ENCODE data around the gene JAKMIP1.

JAKMIP1 gene

GRCh38 chr4:6200011-6200921 lies at the start of gene JAKMIP1:
TSS of gene JAKMIP1 (minus strand) at chr4:6200549. CDS start at chr4:6112850, 87,699 bp downstream.
- peak; percentile 28 for DNase-seq (ENCODE audit: low read depth, low spot score)
- no peak for TF ChIP-seq CTCF (IDR thresholded peaks at IDR 0.05; ENCODE audit: low read depth, low read length)
- peak within 1 kb of the TSS; percentile 20 for H3K4me3 ChIP-seq (ENCODE audit: low read depth, low read length)
- in situ Hi-C loops (cut with HindIII; ENCODE audit: low sequenced_read_pairs), result no loop called here

DNA sequence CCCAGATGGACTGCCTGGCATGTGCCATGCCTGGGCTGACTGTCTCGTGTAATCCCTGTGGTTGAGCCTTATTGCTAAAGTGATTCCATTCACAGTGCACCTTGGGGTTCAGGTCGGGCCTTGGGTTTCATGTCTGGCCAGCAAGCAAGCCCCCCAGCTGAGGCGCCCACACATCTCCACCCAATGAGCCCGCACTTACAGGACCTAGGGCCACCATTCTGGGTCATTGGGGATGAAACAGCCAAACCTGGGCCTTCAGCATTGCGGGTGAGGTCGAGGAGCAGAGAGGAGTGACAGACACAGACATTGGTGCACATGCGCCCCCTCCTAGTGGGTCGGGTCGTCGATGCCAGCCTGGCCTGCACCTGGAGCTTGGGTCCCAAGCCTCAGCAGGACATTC lies 48.0 kb upstream of the JAKMIP1 start:
- TF ChIP-seq CTCF (IDR thresholded peaks at IDR 0.05; ENCODE audit: low read depth, low read length), result no peak
- in situ Hi-C loops (cut with HindIII; ENCODE audit: low sequenced_read_pairs), result no loop called here
- H3K4me3 ChIP-seq (ENCODE audit: low read depth, low read length), result no peak overlapping the region
- DNase-seq (ENCODE audit: low read depth, low spot score), result no peak

DNA sequence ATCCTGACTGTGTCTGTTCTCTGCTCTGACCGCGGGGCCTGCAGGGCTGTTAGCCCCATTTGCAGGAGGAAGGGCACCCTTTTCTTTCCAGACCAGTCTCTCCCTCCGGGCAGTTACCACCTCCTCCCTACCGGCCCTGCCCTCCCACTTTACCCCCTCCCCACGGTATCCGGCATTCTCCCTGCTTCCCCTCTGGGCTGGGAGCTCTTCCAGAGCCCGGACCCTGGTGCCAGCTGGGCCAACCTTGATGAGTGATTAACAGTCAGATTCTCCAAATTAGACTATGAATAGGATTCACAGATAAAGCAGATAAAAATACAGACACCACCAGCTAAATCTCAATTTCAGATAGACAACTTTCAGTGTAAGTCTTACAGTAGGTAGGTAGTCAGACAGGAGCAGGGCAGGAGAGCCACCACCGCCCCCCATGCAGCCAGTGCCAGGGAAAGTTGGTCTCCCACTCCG lies 45.9 kb upstream of the JAKMIP1 start:
- DNase-seq (ENCODE audit: low read depth, low spot score), result no peak
- TF ChIP-seq CTCF (IDR thresholded peaks at IDR 0.05; ENCODE audit: low read depth, low read length), result no peak
- H3K4me3 ChIP-seq (ENCODE audit: low read depth, low read length), result no peak overlapping the region
- in situ Hi-C loops (cut with HindIII; ENCODE audit: low sequenced_read_pairs), result no loop called here

GRCh38 chr4:6245246-6246169 lies 45.2 kb upstream of the JAKMIP1 start:
- H3K4me3 ChIP-seq (ENCODE audit: low read depth, low read length), result no peak overlapping the region
- no peak for DNase-seq (ENCODE audit: low read depth, low spot score)
- in situ Hi-C loops (cut with HindIII; ENCODE audit: low sequenced_read_pairs), result no loop called here
- no peak for TF ChIP-seq CTCF (IDR thresholded peaks at IDR 0.05; ENCODE audit: low read depth, low read length)

- TF ChIP-seq CTCF (IDR thresholded peaks at IDR 0.05; ENCODE audit: low read depth, low read length), result no peak
- in situ Hi-C loops (cut with HindIII; ENCODE audit: low sequenced_read_pairs), result no loop called here
- no peak for DNase-seq (ENCODE audit: low read depth, low spot score)
- no peak overlapping the region for H3K4me3 ChIP-seq (ENCODE audit: low read depth, low read length)
Measured at GRCh38 chr4:6242271-6243029, 42.1 kb upstream of the JAKMIP1 start.
